GM20431 (cell line): ENCODE measurements around the gene MME.
"Not testable (repeated sequence)": the region's sequence is repeated elsewhere in the genome, so short reads cannot be mapped to it uniquely, and the experiment has no call there.

Experiments
- in situ Hi-C: fragments of 300-500 bp; cut with MseI, MboI; formaldehyde crosslinking; loops from one replicate; pipeline ENCODE4 v1.15.0; 2020; ENCODE audit warnings: low sequenced_read_pairs; ENCODE audit not compliant: unreplicated experiment

The MME gene

DNA sequence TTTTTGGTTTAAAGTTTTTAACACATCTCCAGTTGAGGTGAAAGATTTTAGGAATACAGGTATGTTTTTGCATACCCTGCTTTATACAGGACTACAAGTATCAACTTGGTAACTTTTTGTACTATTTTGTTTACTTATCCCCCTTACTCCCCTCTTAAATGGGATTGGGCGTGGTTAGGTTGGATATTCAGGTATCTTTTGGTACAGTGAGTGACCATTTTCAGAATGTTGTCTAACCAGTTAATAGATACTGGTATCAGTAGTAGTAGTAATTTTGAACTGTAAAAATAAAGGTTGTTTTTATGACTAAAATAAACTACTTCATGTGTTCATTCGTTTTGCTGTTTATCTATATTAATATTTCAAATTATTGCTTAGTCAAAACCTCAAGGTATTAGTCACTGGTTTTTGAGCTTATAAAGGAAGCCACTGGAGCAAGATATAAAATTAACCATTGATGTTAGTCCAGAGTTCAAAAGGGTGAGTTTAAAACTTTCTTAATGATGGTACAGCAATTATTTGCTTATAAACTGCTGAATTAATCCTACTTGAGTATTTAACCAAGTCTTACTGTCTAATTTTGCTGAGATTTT, 3.3 kb downstream of the MME start:
- in situ Hi-C loops: no loop called here

DNA sequence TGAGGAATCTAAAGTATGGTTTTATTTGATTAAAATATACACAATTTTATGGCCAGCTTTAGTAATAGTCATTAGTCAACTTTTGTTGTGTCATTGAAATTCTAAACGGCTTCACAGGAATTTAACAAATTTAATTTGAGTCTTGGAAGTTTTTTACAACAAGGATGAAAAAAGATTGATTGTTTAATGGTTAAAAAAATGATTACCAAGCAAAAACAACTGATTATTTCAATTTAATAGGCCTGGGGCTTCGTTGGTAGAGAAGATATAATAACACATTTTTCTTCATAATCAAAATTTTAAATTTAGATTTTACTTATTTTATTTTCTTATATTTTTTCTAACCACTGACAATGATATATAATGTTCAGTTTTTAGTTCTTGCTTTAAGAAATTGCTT, 4.4 kb downstream of the MME start:
- in situ Hi-C loops: no loop called here

DNA sequence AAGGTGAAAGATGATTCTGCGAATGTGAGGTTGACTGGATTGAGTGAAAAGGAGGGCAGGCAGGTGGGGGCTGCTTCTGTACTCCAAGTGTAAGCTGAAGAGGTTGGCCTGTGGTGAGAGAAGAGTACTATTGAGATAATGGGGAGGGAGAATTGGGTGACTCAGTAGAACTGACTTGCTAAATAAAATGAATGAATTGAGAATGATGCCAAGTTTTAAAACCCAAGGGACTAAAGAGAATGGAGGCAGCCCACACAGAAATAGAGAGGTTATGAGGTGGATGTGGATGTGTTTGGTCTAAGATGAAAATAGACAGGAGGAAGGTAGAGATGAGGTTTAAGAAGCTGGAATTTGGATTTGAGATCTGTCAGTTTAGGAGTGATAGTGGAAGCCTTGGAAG, 5.9 kb downstream of the MME start:
- in situ Hi-C loops: no loop called here

DNA sequence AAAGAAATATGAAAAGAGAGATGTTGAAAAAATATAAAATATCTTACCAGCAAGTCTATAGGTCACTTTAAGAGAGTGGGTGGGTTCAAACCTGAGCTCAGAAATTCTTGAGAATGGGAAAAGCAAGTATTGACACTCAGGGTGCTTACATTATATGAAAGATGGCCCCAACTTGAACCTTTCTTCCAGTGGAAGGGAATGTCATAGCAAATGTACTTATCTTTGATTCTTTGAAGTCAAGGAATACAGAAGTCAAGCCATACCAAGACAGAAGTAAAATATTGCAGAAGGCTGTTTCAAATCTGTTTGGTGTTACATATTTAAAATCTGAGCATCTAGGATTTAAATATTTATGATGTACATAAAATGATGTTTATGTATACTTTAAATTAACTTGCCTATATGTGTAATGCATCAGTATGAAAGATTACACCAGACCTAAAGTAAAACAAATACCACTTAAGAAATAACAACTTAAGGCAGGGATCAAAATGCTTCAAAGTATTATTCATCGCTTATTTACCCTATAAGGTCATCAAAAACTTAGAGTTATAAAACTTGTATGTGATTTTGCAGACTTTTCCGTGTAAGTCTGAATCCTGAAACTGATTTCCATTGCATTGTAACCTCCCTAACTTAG, 8.7 kb downstream of the MME start:
- in situ Hi-C loops: no loop called here

DNA sequence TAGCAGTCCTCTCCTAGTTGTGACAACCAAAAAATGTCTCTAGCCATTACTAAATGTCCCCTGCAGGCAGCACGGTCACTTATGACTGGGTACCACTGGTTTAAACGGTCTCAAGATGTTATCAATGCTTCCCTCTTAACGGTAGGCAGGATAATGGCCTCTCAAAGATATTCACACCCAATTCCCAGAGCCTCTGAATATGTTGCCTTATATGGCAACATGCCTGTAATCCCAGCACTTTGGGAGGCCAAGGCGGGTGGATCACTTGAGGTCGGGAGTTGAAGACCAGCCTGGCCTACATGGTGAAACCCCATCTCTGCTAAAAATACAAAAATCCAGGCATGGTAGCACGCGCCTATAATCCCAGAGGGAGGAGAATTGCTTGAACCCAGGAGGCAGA, 9.4 kb downstream of the MME start:
- in situ Hi-C loops: no loop called here

DNA sequence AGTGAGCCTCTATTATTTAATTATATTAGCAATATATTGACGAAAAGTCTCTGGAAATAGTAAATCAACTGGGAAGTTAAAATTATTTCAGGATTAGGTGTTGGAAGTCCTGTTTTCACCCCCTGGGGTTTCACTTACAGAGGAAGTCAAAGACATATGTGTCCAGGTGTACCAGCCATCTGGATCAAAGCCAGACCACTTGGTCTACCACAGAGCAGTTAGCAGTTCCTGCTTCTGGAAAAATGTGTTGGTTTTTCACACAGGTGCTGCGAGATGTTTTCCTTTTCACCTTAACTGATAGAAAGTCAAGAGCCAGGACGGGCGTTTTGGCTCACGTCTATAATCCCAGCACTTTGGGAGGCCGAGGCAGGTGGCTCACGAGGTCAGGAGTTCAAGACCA, 13.1 kb downstream of the MME start:
- in situ Hi-C loops: no loop called here

DNA sequence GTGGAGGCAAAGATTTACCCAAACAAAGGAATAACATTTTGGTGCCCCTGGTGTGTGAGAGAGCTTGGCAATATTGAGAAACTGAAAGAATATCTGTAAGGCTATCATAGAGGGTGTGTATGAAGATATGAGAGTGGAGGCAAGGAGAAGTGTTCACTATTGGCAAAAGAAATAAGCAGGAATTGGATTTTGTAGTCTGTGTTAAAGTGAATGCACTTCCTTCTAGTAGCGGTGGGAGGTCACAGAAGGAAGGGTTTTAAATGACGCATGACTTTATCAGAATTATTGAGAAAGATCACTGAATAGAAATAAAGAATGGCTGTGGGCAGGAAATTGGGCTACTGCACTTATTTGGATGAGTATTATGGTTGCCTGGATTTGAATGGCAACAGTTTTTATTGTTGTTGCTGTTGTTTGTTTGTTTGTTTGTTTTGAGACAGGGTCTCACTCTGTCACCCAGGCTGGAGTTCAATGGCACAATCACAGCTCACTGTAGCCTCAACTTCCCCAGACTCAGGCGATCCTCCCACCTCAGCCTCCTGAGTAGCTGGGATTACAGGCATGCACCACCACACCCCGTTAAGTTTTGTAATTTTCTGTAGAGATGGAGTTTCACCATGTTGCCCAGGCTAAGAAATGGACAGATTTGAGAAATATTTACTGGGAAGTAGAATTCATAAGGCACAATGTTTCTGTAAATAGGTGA, 16.3 kb downstream of the MME start:
- in situ Hi-C loops: no loop called here

DNA sequence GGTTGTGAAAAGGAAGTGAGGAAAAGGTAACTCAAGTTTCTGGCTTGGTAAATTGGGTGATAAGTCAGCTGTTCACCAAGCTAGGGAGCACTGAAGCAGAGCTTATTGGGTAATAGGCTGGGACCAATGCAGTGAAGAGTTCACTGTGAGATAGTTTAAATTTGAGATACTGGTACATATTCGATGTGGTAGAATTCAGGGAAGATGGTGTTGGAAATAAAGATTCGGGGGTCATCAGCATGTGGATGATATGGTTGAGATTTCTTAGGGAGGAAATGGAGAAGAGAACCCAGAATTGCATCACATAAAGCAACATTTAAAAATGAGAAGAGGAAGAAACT, 16.9 kb downstream of the MME start:
- in situ Hi-C loops: no loop called here

DNA sequence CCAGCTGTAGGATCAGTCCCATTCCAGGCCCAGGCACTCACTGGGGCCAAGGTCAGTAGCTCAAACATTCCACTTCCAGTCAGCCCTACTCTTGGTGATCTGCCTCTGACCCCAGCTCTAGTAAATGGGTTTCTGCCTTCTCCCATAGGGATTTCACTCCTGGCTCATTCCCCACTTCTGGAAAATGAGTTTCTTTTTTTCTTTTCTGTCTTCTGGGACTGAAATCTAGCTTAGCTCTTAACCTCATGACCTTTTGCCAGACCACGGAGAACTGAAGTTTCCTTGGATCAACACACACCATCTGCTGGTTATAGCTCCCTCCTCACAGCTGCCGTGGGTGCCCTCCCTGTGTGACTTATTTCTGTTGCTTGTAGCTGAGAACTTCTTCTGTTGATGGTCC, 21.3 kb downstream of the MME start:
- in situ Hi-C loops: no loop called here

DNA sequence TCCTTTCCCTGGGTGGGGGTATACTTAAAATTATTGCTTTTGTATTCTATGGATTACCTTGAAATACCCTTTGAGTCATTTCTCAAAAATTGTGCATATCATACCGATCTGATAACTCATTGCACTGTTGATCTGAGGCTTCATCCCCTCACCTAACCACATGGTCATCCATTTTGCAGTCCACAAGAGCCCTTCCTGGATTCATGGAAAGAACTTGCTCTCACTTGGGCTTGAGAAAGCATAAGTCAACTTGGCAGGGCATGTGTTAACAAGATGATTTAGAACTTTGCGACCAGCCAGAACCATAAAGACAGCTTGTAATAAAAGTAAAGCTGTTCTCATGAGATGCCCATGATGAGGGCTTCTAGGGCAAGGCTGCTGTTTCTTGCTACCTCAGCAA, 22.2 kb downstream of the MME start:
- in situ Hi-C loops: no loop called here

DNA sequence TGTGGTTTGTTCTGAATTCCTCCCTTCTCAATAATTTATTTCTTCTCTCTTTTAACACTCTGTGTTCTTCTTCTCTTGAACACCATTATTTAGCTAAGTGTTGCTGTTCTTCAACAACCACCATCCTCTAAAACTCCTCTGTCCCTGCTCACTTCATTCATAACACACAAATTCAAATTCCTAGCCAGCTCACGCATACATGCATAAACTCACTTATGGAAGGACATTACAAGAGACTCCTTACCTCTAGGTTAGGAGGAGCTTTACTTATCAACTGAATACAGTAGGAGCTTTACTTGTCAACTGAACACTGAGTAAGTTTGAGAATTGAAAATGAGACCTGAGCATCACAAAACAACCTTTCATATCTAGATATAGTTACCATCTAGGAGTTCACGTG, 23.6 kb downstream of the MME start:
- in situ Hi-C loops: no loop called here

DNA sequence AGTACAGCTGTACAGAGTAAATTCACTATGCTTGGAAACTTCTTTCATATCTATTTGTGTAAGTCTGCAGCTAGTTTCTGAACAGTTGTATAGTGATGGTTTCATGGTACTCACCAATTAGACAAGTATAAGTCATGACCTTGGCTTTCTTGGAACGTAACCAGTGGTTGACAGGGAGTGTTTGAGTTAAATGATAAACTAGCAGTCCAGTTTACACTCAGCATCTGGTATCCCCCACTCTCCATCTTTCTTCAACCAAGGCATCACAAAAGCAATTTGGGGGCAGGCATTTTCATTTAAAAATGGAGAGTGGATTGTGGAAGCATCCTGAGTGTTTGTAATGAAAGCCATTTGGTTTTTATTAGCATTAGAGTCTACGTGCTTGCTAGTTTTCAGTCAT, 26.0 kb downstream of the MME start:
- in situ Hi-C loops: no loop called here

DNA sequence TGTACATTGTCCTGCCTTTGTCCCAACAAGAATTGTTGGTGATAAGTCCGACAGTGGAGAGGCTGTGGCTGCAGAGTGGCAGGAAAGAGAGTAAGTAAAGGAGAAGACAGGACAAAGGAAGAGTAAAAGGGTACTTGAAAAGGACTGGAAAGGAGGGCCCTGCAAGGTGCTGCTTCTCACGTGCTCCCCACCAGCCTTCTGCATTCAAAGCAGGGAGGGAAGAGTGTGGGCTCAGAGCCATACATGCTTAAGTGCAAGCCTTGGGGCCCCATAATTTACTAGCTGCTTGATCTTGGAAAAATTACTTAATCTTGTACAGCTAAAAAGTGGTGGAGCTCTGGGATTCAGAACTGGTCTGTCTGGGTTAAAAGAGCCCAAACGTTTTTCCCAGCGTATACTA, 29.9 kb downstream of the MME start:
- in situ Hi-C loops: no loop called here

DNA sequence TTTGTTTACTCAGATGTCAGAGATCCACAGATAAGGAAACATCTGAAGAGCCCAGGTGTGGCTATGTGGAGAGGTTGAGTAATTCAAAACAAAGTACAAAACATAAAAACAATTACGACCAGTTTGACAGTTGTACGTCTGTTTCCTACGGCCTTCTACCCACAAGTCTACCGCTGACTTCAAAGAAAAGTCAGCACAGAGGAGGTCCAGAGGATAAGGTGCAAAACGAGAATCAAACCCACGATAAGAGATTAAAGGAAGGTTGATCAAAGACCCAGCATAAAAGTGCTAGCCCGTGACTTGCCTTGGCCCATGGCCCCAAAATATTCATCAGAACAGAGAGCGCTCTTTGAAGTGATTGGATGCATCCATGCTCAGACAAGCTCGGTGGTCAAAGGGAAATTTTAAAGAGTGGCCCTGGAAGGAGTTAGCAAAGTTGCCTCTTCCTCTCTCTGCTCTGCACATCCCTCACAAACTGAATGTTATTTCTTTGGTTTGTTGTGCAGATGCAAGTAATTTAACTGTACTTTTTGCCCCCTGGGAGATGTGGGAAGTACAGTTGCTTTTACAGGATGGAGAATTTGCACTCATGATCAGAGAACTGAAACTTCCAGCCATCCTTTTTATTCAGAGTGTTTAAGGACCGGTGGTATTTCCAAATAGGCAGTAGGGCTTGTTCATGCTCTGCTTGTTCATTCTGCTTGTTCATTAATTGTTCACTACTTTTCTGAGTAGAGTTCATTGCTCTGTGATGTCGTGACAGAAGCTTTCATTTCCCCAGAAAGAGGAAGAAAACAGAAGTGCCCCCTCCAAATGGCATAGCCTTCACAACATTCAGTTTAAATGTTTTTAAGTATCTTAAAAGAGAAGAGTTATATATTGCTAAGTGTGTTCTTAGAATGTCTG, 31.1 kb downstream of the MME start:
- in situ Hi-C loops: no loop called here

DNA sequence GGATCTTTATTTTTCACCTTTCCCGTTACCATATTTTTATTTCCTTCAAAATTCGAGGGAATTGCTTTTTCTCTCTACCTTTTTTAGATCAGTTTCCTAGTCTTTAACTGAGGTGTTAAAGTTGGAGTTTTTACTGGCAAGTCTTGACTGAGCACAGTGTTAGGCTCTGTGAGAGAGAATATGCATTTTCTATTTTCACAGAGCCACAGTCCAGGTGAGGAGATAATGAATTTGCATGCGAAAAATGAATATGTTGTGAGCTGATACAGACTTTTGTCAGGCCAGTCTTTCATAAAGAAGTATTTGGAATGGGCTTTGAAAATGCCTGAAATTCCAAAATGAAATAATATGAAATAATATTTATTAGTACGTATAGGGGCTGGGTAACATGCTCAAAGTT, 31.9 kb downstream of the MME start:
- in situ Hi-C loops: no loop called here

DNA sequence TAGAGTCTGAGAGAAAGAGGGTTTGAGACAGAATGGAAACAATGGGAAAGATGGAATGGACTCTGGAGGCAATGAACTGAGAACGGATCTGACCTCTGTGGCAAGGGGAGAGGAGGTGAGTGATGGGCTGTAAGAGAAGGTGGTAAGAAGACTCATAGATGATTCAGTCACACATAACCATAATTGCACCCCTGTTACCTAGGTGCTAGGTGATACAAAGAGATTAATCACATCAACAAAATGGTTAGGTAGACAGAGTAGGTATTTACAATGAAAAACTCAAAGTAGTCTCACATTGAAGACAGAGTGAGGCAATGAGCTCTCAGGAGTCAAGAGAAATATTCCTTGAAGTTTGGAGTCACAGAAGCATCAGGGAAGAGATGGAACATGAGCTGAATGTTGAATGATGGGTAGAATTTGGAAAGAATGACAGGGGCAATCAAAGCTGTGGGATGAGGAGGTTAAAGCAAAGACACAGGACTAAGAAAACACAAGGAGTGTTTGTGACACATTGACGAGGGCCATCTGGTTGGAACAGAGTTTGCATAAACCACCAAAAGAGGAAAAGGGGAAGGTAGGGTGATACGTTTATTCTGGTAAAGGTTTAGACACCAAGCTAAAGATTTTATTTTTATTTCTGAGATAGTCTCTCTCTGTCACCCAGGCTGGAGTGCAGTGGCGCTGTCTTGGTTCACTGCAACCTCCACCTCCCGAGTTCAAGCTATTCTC, 32.7 kb downstream of the MME start:
- in situ Hi-C loops: no loop called here

DNA sequence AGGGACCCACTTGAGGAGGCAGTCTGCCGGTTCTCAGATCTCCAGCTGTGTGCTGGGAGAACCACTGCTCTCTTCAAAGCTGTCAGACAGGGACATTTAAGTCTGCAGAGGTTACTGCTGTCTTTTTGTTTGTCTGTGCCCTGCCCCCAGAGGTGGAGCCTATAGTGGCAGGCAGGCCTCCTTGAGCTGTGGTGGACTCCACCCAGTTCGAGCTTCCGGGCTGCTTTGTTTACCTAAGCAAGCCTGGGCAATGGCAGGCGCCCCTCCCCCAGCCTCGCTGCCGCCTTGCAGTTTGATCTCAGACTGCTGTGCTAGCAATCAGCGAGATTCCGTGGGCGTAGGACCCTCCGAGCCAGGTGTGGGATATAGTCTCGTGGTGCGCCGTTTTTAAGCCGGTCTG, 44.6 kb downstream of the MME start:
- in situ Hi-C loops: not testable (repeated sequence)

DNA sequence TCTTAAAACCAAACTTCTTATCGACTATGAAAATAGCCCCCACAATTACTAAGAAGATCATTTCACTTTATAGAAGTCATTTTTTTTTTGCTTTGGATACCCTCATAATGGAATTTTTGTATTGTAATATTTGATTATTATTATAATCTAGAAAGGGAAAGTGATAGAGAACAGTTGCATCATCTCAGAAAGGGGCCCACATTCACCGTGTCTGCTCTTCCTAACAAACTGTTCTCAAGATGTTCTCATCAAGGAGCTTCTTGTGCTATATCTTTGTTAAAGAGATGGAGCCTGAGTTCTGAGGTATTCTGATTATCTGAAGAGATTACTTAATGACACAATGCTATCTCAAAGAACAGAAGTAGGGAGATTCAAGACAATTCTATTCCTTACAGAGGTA, 49.3 kb downstream of the MME start:
- in situ Hi-C loops: no loop called here

DNA sequence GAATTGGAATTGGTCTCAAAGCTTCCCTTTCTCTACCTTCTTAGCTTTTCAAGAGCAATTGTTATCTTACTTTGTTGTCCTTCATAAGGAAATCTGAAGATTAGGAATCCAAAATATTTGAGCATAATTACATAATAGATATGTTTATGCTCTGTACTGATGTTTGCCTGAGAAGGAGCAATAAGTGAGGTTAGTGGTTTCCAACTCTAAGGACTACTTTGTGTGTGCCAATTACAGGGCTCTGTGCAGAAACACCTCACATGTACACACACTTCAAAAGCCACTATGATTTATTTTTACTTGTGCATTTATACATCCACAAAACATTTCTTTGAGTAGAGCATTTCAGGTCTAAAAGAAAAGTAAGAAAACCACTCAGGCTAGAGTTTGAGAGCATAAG, 49.9 kb downstream of the MME start:
- in situ Hi-C loops: no loop called here

DNA sequence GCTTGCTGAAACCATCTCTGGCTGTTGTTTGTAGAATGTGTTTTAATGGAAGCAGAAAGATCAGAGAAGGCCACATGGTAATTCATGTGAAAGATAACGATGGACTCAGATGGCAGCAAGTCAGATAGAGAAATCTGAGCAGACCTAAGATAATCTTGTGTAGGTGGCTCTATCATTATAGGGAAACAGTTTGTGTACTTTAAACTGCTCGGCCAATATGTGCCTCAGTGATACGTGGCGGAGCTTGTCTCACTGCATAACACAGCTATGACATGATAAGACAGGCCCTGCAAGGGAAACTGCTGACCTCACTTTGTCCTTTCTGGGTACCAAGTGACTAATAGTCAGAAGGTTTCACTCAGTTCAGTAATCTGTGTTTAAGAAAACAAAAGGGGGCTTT, 51.0 kb downstream of the MME start:
- in situ Hi-C loops: no loop called here
